ENCODE measurements around the gene COL6A2.

DNA sequence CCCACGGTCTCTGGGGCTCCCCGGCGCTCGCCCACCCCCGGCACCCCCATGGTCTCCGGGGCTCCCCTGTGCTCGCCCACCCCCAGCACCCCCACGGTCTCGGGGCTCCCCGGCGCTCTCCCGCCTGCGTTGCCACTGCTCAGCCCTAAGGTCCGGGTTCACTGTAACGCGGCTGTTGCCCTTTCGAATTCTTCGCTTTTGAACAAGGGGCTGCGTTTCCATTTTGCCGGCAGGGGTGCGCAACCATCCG, 62.7 kb downstream of the COL6A2 start:
- TF ChIP-seq CTCF (IDR thresholded peaks at IDR 0.05) (no peak), EZH2 (IDR thresholded peaks at IDR 0.05) (no peak)

Data from neural progenitor cell (in vitro differentiated cells).